Mucosa of rectum (tissue), 2 donors: ENCODE data around the gene LY9.
A peak's percentile ranks its signal among the peaks of the same experiment; 100 is the strongest.

Experiments
- H3K27ac ChIP-seq, 2 donors: one replicate each; pipeline ENCODE4 v1.7.0; 2013; ENCODE audit warnings: inconsistent platforms in 2 of 2, low read depth in 2 of 2, low read length in 2 of 2
- H3K27me3 ChIP-seq, 2 donors: one replicate each; pipeline ENCODE4 v1.7.0; 2013; ENCODE audit warnings: low read length in 2 of 2; ENCODE audit not compliant: control insufficient read depth in 2 of 2, insufficient read depth in 2 of 2
- H3K36me3 ChIP-seq, 2 donors: one replicate each; pipeline ENCODE4 v1.7.0; 2013; ENCODE audit warnings: low read length in 2 of 2; ENCODE audit not compliant: control insufficient read depth in 2 of 2, insufficient read depth in 2 of 2
- H3K4me1 ChIP-seq, 2 donors: one replicate each; pipeline ENCODE4 v1.7.0; 2013; ENCODE audit warnings: low read length in 2 of 2, mild to moderate bottlenecking in 1 of 2; ENCODE audit not compliant: control insufficient read depth in 2 of 2, insufficient read depth in 2 of 2
- H3K4me3 ChIP-seq, 2 donors: one replicate each; pipeline ENCODE4 v1.7.0; 2013; ENCODE audit warnings: low read length in 2 of 2
- H3K9ac ChIP-seq, 2 donors: one replicate each; pipeline ENCODE4 v1.7.0; 2013; ENCODE audit warnings: low read length in 2 of 2, low read depth in 1 of 2, mild to moderate bottlenecking in 1 of 2
- H3K9me3 ChIP-seq, 2 donors: one replicate each; pipeline ENCODE4 v1.7.0; 2013; ENCODE audit warnings: low read length in 2 of 2; ENCODE audit not compliant: control insufficient read depth in 2 of 2
- donor health status: healthy.
- donor health status: Normal muscosa, but diverticular disease.

LY9 gene

GRCh38 chr1:160850541-160850940 lies 54.6 kb downstream of the LY9 start:
- Histone ChIP-seq H3K9me3 (no peaks in the 10 kb centered on the region), H3K4me3 (no peak overlapping the region), H3K27ac (no peak overlapping the region), H3K36me3 (no peaks in the 10 kb centered on the region), H3K27me3 (no peaks in the 10 kb centered on the region), H3K9ac (no peak overlapping the region), H3K4me1 (no peaks in the 10 kb centered on the region)

GRCh38 chr1:160850993-160851392 lies 55.0 kb downstream of the LY9 start:
- Histone ChIP-seq H3K36me3 (no peaks in the 10 kb centered on the region), H3K4me3 (no peak overlapping the region), H3K9ac (no peak overlapping the region), H3K27me3 (no peaks in the 10 kb centered on the region), H3K9me3 (no peaks in the 10 kb centered on the region), H3K4me1 (no peaks in the 10 kb centered on the region), H3K27ac (no peak overlapping the region)

- Histone ChIP-seq H3K27me3 (no peaks in the 10 kb centered on the region), H3K36me3 (no peaks in the 10 kb centered on the region), H3K4me1 (no peaks in the 10 kb centered on the region), H3K9me3 (no peaks in the 10 kb centered on the region), H3K9ac (no peak overlapping the region), H3K4me3 (no peak overlapping the region), H3K27ac (no peak overlapping the region)
Observed at GRCh38 chr1:160853014-160853413, 57.0 kb downstream of the LY9 start.

GRCh38 chr1:160853754-160854153 lies 57.8 kb downstream of the LY9 start:
- H3K4me3 ChIP-seq = no peak overlapping the region
- H3K9me3 ChIP-seq = no peaks in the 10 kb centered on the region
- no peaks in the 10 kb centered on the region for H3K36me3 ChIP-seq
- no peaks in the 10 kb centered on the region for H3K27me3 ChIP-seq
- H3K4me1 ChIP-seq = peaks cover 0 to 2% of the 10 kb centered on the region in 2 donors
- H3K27ac ChIP-seq = no peak overlapping the region
- no peak overlapping the region for H3K9ac ChIP-seq

DNA sequence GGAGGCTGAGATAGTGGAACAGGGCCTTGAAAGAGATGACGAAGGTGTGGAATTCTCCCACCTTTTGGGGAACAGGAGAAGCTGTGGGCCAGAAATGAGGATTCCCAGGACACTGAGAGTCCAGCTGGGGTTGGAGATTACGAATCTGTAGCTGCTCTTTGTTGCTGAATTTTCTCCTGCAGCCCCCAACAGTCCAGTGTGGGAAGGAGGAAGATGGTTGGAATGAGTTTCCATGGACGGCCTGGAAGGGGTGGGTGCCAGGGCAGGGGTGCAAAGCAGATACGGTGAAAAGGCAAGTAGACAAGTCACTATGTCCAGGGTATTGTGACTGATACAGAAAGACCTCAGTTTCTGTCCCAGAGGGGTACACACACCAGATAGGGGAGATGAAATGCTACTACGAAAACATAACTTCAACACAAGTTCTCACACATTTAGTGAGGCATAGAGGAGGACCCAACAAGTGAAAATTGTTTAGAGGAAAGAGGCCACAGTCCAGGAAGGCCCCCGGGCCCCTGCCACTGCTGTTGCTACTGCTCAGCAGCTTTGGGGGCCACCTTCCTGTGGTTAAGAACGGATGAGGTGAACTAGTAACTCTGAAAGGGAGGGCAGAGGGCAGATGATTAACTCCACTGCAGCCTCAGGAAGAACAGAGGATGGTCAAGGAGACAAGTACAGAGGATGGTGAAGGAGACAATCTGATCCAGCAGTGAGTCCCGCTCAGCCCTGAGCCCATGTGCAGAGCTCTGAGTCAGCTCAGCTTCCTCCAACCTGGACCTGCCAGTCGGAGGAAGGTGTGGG lies 59.4 kb downstream of the LY9 start:
- Histone ChIP-seq H3K4me3 (no peak overlapping the region), H3K4me1 (peaks cover 0 to 5% of the 10 kb centered on the region in 2 donors), H3K36me3 (no peaks in the 10 kb centered on the region), H3K27me3 (no peaks in the 10 kb centered on the region), H3K27ac (no peak overlapping the region), H3K9ac (no peak overlapping the region), H3K9me3 (no peaks in the 10 kb centered on the region)

- Histone ChIP-seq H3K36me3 (no peaks in the 10 kb centered on the region), H3K9ac (no peak overlapping the region), H3K4me3 (peak overlapping the region in 1 of 2 donors; percentile 13), H3K4me1 (peaks cover 0 to 6% of the 10 kb centered on the region in 2 donors), H3K27ac (peak overlapping the region in 1 of 2 donors; percentile 43), H3K9me3 (no peaks in the 10 kb centered on the region), H3K27me3 (no peaks in the 10 kb centered on the region)
Observed at GRCh38 chr1:160858097-160858496, 62.1 kb downstream of the LY9 start.

GRCh38 chr1:160858507-160858906 lies 62.5 kb downstream of the LY9 start:
- peak overlapping the region in 1 of 2 donors; percentile 43 for H3K27ac ChIP-seq
- no peak overlapping the region for H3K9ac ChIP-seq
- peaks cover 0 to 8% of the 10 kb centered on the region in 2 donors for H3K4me1 ChIP-seq

DNA sequence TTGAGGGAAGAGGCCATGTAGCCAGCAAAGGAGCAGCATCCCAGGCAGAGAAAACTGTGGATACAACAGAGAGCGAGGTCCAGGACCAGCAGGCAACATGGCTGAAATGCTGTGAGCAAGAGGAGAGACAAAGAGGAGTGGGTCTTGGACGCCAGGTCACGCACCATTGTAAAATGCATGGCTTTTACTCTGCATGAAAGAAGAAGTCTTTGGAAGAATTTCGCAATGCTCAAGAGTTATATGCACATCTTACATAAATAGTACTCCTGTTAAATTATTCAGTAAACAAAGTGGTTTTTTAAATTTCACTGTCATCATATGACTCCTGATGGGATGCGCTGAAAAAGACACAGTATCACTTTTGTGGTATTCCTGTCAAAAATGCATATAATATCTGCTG lies 63.2 kb downstream of the LY9 start:
- Histone ChIP-seq H3K9me3 (no peaks in the 10 kb centered on the region), H3K4me3 (no peak overlapping the region), H3K4me1 (peaks cover 0 to 8% of the 10 kb centered on the region in 2 donors), H3K27ac (peak overlapping the region in 1 of 2 donors; percentile 43), H3K27me3 (no peaks in the 10 kb centered on the region), H3K9ac (no peak overlapping the region), H3K36me3 (no peaks in the 10 kb centered on the region)

More at GRCh38 chr1:160858507-160858906, 62.5 kb downstream of the LY9 start:
- Histone ChIP-seq H3K36me3 (no peaks in the 10 kb centered on the region), H3K4me3 (peak overlapping the region in 1 of 2 donors; percentile 13), H3K9me3 (no peaks in the 10 kb centered on the region), H3K27me3 (no peaks in the 10 kb centered on the region)

DNA sequence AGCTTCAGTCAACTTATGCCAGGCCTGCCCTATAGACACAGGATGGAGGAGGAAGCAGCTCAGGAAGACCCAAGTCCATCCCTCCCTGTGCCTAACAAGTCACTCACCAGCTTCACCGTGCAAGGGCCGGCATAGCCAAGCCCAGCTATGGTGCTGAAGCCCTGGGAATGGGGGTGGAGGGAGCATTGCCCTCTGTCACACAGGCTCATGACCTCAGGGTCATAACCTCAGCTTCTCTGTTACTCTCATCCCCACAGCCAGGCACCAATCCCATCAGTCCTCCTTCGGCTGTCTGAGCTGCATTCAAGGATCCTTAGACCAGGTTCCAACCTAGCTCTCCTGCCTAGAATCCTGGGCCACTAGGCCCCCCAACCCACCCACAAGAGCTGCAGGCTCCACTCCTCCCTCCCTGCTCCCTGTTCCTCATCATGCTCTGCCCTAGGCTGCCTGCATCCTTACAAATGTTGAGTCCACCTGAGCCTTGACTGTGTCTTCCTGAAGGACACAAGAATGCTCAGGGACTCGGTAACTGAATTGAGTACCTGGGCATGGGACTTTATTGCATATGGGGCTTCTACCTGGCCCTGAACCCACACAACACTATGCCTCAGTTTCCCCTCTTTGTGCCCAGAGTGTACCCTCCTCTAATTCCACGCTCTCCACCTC lies 65.0 kb downstream of the LY9 start:
- peaks cover 0 to 8% of the 10 kb centered on the region in 2 donors for H3K4me1 ChIP-seq
- no peak overlapping the region for H3K9ac ChIP-seq
- no peak overlapping the region for H3K27ac ChIP-seq

More for the DNA sequence above, 65.0 kb downstream of the LY9 start:
- Histone ChIP-seq H3K36me3 (no peaks in the 10 kb centered on the region), H3K4me3 (peak overlapping the region in 1 of 2 donors; percentile 37), H3K27me3 (no peaks in the 10 kb centered on the region), H3K9me3 (no peaks in the 10 kb centered on the region)
